ENCODE data around the gene ZNF530.

The ZNF530 gene

GRCh38 chr19:57615346-57615745, 15.7 kb downstream of the ZNF530 start:
- DNase-seq, result no peak

GRCh38 chr19:57620673-57621348, 21.1 kb downstream of the ZNF530 start:
- no peak for DNase-seq

GRCh38 chr19:57623091-57623490, 23.4 kb downstream of the ZNF530 start:
- no peak for DNase-seq

- DNase-seq, result peak; percentile 95
These were observed 33.5 kb downstream of the ZNF530 start, which contains the start of gene ZNF211 for GRCh38 chr19:57632987-57633831. Gene ZNF211 (plus strand): TSS chr19:57633168. CDS start chr19:57633347, 179 bp downstream.

- no peak for DNase-seq
These were observed 34.1 kb downstream of the ZNF530 start for GRCh38 chr19:57633832-57634131.

- no peak for DNase-seq
These were observed 37.7 kb downstream of the ZNF530 start for GRCh38 chr19:57637379-57637778.

- DNase-seq, result no peak
These were observed 42.1 kb downstream of the ZNF530 start for GRCh38 chr19:57641715-57642234.

GRCh38 chr19:57642396-57643046, 42.8 kb downstream of the ZNF530 start:
- DNase-seq, result peak; percentile 36

GRCh38 chr19:57643734-57644133, 44.0 kb downstream of the ZNF530 start:
- DNase-seq, result no peak

GRCh38 chr19:57648331-57649003, 48.8 kb downstream of the ZNF530 start:
- peak; percentile 86 for DNase-seq

GRCh38 chr19:57651654-57651996, 51.9 kb downstream of the ZNF530 start:
- no peak for DNase-seq

GRCh38 chr19:57653689-57654088, 54.0 kb downstream of the ZNF530 start:
- no peak for DNase-seq

GRCh38 chr19:57655443-57655842, 55.8 kb downstream of the ZNF530 start:
- no peak for DNase-seq

- DNase-seq, result no peak
These were observed 56.7 kb downstream of the ZNF530 start for GRCh38 chr19:57656346-57656745.

All from NCI-H1105 (cell line).